ENCODE data around the gene ZNF77. TPM values are rescaled to one million over a fixed set of nuclear protein-coding genes. Genes with fewer than 3 reads are reported as not detected.
A peak's percentile ranks its signal among the peaks of the same experiment; 100 is the strongest.
"Not testable (repeated sequence)": the region's sequence is repeated elsewhere in the genome, so short reads cannot be mapped to it uniquely, and the experiment has no call there.

Gene ZNF77
- 2.8 TPM for polyA plus RNA-seq (2013, experiment 1 of 2; ENCODE audit: insufficient read length)
- 3.0 TPM for polyA plus RNA-seq (2013, experiment 2 of 2; ENCODE audit: insufficient read length)

DNA sequence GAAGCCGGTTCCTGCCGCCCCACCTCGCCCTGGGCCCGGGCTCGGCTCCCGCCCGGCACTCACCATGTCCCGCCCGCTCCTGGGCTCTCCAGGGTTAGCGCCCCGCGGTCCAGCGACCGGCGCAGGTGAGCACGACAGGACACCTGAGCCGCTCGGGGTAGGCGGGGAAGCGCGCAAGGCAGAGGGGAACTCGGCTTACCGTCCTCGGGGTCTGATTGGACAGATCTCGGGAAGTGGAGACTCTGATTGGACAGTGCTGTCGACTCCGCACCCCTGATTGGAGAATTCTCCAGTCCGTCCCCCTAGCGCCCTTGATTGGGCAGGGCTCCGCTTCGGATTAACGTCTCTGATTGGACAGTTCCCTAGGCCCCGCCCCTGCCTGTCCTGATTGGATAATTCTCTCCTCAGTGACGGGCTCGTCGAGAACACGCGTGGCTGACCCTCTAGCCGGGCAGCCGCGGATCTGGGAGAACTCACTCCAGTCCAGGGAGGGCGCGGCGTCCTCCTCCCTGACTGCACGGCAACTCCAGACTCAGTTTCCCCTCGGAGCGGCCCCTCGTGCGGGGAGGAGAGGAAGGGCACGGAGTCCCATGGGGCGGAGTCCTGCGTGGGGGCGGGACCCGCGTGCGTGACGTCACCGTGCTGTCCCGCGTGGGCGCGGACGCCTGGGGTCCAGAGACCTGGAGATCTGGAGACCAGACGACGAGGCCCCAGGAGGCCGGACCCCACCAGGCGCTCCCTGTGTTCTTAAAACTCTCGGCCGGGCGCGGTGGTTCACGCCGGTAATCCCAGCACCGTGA is at the start of gene ZNF77:
Gene ZNF77, minus strand, starts transcription at position 197 of the 800 bp plus-strand sequence. Its CDS starts 131 bp downstream, at position 66.
- peak; percentile 99 for DNase-seq

DNA sequence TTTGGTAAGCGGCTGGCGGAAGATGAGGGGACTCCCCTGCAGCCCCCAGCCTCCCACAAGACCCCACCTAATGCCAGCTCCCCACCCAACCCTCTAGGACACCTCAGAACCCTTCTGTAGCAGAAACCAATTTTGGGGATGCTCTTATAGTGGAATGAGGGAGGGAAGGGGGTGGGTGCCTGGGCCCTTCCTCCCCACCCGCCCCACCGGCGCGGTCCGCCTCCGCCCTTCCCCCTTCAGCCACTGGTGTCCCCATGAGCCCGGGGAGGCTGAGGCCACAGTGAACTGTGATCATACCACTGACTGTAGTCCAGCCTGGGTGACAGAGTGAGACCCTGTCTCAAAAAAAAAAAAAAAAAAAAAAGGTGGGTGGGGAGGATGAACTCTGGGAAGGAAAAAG is 48.8 kb upstream of the ZNF77 start:
- DNase-seq = no peak

DNA sequence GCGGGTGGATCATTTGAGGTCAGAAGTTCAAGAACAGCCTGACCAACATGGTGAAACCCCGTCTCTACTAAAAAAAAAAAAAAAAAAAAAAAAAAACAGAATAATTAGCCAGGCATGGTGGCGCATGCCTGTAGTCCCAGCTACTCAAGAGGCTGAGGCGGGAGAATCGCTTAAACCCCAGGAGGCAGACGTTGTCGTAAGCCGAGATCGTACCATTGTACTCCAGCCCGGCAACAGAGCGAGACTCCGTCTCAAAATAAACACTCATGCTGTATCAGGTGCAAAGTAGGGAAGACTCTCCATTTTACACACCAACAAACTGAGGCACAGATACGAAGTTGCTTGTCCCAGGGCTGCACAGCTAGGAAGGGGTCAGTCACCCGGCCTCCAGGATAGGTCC is 48.2 kb upstream of the ZNF77 start:
- no peak for DNase-seq

DNA sequence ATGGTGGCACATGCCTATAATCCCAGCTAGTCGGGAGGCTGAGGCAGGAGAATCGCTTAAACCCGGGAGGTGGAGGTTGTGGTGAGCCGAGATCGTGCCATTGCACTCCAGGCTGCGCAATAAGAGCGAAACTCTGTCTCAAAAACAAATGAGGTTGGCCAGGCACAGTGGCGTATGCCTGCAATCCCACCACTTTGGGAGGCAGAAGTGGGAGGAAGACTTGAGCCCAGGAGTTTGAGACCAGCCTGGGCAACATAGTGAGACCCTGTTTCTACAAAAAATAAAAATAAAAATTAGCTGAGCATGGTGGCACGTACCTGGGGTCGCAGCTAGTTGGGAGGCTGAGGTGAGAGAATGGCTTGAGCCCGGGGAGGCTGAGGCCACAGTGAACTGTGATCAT is 47.6 kb upstream of the ZNF77 start:
- not testable (repeated sequence) for DNase-seq

DNA sequence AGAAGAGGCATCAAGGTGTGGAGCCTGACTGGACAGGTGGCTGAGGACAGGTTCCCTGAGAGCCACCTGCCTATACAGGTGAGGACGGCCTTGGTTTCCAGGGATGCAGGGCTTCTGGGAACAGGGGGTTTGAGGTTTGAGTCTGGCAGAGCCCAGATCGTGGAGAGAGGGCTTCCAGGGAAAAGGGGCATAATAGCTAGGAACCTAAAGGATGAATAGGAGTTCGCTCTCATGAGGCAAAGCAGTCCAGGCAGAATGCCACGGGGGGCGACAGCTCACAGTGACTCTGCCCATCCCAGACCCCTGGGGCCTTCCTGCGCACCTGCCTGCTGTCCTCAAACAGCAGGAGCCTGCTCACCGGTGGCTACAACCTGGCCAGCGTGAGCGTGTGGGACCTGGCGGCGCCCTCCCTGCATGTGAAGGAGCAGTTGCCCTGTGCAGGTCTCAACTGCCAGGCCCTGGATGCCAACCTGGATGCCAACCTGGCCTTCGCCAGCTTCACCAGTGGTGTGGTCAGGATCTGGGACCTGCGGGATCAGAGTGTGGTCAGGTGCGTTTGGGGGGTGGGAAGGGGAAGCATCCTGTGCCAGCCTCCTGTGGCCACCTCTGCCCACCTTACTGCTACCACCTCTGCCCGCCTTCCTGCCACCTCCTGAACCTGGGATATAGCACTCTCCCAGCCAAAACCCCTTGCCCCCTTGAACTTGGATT is 44.6 kb upstream of the ZNF77 start:
- DNase-seq = no peak

DNA sequence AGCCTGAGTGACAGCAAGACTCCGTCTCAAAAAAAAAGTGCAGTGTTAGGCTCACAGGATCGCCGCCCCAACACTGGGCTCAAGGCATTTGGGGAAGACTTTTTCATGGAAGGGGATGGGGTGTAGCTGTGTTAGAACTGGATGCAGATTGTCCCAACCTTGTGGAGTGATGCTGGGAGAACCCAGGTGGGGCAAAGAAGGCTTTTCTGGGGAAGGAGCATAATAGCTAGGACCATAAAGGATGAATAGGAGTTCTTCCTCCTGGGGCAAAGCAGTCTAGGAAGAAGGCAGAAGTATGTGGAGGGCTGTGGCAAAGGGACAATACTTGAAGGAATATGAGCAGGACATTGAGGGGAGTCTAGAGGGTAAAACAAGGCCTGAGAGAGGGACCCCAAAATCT is 43.8 kb upstream of the ZNF77 start:
- no peak for DNase-seq

DNA sequence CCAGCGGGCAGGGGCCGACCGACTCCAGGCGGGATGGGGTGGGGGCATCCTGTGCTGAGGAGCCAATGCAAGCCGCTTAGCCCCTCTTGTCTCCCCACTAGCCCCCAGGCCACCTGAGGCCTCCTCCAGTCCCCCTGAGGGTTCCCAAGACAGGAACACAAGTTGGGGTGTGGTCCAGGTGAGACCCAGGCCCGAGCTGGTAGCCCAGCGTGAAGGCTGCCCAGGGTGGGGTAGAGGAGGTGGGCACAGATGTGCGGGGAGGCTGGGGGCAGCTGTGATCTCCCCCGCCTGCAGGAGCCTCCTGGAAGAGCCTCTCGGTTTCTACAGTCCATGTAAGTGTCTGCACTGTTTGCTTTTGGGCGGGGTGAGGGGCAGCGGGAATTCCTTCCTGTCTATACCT is 43.0 kb upstream of the ZNF77 start:
- DNase-seq = no peak

DNA sequence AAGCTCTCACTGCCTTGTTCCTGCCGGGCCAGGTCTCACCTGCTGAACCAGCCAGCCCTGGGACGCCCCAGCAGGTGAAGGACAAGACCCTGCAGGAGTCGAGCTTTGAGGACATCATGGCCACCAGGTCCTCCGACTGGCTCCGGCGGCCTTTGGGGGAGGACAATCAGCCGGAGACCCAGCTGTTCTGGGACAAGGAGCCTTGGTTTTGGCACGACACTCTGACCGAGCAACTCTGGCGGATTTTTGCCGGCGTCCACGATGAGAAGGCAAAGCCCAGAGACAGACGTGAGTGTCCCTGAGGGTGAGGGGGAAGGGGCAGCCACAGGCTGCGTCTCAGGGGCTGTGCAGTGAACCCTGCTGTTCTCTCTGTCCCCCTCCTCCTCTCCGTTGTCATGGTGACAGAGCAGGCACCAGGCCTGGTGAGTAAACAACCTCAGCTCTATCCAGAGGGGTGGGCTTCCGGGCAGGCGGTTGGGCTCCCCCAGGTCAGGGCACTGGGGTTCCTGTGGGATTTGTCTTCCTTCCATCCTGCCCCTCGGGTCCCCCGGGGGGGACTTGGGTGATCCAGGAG is 42.3 kb upstream of the ZNF77 start:
- no peak for DNase-seq

DNA sequence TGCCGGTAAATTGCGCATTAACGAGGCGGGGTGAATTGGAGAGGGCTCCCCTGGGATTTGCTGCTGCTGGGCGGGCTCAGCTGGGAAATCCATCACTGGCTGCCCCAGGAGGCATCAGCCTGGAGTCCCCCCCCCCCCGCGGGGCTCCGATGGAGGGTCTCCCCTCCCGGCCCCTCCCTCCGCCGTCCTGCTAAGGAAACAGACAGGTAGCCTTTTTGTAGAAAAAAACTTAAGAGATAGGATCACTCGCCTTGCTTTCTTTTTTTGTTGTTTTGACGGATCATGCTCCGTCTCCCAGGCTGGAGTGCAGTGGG is 39.4 kb upstream of the ZNF77 start:
- DNase-seq = no peak

DNA sequence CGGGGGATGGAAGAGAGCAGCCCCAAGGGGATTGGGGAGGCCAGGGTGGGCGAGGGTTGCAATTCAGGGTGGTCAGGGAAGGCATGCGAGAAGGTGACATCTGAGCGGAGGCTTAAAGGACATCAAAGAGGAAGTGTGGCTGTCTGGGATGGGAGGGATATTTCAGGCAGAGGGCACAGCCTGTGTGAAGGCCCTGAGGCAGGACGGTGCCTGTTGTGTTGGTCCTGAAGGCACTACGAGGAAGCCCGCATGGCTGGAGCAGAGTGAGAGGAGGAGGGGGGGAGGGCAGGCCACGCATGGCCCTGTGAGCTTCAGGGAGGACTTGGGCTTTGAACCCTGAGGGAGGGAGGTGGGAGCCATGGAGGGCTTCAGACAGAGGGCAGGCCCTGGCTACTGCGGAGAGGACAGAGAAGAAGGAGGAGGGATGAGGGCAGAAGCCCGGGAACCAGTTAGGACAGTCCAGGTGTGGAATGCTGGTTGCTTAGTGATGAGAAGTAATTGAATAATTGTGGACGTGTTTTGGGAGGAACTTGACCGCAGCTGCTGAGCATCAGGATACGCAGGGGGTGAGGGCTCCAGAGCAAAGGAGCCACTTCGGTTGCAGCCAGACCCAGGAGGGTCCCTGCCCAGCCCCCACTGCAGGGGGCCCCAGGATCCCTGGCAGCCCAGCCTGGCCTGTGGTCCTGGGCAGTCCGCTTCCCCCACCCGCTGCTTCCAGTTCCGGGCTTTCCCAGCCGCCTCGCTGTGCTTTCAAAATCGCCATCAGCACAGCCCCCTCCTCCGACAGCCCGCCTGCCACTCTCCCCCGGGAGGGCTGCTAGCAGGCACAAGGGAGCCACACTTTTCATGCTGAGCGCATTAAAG is 38.8 kb upstream of the ZNF77 start:
- DNase-seq = peak; percentile 80

DNA sequence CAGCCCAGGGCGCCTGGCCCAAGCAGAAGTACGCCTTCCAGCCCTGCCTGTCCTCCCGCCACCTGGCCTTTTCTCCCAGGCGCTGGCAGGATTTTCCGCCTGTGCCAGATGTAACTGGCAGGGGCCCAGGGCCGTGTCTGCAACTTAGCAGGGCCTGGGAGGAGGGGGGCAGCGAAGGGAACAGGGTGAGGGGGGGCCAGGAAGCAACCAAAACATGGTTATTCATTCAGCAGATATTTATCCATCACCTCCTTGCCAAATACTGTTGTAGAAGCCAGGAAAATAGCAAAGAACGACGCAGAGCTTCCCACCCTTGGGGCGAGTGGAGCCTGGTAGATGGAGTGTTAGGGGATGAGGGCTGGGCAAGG is 38.2 kb upstream of the ZNF77 start:
- DNase-seq = peak; percentile 90

DNA sequence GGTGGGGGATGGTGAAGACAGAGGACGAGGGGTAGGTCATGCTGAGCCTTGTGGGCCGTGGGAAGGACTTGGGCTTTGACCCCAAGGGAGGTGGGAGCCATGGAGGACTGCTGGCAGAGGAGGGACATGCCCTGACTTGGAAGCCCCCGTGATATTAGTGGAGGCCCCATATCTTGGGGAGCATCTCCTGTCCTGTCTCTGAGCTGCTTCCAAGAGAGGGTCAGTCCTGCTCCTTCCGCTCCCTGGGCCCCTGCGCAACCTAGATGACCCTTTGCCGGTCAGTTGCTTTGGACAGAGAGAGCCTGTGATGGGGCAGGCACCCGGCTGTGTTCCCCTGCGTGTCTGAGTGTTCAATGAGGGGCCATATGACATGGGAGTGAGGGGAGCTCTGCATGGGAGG is 37.8 kb upstream of the ZNF77 start:
- DNase-seq = no peak

DNA sequence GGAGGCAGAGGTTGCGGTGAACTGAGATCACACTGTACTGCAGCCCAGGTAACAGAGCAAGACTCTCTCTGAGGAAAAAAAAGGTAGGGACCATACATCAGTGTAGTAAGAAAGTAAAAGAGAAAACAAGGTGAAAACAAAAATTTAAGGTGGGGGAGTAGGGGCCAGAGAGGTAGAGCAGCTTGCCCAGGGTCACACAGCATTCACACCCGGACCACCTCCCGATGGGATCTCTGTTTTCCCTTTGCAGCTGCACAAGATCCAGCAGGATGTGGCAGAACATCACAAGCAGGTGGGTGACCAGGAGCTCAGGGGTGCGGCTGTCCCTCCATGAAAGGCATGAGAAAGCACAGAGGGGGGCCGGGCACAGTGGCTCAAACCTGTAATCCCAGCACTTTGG is 37.1 kb upstream of the ZNF77 start:
- DNase-seq = no peak

DNA sequence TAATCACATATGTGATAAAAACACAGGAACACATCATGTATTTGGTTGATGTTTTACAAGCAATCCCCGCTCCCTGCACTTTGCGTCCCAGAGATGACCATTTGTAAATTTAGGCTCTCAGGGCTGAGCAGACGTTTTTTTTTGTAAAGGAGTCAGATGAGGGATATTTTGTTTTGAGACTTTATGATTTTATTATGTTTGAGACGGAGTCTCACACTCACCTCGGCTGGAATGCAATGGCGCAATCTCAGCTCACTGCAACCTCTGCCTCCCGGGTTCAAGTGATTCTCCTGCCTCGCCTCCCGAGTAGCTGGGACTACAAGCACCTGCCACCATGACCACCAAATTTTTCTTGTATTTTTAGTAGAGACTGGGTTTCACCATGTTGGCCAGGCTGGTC is 34.0 kb upstream of the ZNF77 start:
- no peak for DNase-seq

DNA sequence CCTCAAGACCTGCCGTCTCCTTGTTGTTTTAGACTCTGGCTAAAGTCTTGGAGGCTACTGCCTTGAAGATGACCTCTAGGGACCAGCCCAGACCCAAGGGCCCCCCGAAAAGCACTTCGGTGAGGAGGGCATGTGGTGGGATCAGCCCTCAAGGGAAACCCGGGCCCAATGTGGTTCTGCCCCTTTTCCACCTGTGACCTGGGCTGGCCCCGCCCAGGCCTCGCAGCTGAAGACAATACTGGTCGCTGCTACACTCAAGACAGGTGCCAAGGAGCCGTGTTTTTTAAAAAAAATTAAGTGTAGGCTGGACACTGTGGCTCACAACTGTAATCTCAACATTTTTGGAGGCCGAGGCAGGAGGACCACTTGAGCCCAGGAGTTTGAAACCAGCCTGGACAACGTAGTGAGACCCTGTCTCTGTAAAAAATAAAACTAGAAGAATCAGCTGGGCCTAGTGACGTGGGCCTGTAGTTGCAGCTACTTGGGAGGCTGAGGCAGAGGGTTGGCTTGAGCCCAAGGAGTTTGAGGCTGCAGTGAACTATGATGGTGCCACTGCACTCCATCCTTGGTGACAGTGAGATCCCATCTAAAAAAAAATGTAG is 33.5 kb upstream of the ZNF77 start:
- DNase-seq = no peak

DNA sequence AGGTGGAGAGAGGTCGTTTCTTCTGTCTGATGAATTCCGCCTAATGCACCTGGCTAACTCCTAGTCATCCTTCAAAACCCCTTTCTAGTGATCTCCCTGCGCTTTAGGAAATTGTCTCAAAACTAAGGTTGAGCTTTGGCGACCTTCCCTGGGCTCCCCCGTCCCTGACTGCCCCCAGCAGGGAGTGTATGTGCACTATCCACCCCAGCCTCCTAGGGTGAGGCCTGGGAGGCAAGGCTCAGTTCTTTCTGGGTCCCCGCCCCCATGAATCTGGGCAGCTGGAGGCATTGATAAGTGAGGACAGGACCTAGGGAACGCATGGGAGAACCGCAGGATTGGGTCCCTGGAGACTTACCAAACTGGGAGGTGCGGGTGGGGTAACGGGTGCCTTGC is 33.0 kb upstream of the ZNF77 start:
- no peak for DNase-seq

DNA sequence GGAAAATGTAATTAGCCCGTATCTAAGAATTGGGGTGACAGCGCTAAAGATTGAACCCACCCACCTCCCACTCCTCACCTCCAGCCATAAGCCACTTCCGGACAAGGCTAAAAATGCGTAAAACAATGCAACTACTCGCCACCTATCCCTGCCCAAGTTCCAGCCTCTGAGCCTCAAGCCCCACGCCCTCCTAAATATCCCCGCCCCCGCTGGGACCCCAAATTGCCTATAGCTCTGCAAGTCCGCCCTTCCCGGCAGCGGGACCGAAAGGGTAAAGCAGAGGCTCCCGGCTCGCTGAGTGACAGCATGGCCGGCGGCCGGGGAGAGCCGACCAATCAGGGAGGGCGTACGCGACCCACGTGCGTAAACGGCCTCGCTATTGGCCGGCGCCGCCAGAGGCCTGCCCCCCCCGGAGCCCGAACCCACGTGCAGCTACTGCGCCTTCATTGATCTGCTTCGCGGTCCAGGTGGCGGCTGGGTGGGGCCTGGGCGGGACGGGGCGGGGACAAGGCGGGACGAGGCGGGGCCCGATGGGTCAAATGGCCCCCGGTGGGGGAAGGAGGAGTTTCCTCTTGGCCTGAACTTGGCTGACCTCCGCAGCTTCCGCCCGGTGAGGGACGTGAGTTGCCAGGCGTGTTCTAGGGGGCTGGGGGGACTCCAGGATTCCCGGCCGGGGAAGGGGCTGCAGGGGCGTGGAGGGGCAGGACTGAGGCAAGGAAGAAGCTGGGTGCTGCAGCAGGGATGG is 32.4 kb upstream of the ZNF77 start, which contains the start of gene TLE6:
Gene TLE6, plus strand, starts transcription at position 564 of the 745 bp plus-strand sequence. CDS start 670 bp downstream, outside the sequence.
- DNase-seq = peak; percentile 91

DNA sequence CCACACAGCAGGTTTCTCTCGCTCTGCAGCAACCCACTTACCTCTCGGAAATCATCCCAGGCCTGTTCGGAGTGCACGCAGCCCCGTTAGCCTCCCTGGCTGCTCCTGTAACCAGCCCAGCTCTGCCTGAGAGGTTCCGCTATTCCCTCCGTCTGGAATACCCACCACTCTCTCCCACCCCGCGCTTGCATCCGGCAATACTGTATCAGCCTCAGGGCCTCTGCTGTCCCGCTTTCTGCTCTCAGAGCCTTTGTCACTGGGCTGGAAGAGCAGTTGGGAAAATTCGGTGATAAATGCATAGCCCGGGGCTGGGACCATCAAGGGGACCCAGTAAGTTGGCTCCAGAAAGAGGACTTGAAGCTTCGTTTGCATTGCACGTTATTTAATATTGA is 31.8 kb upstream of the ZNF77 start:
- no peak for DNase-seq

DNA sequence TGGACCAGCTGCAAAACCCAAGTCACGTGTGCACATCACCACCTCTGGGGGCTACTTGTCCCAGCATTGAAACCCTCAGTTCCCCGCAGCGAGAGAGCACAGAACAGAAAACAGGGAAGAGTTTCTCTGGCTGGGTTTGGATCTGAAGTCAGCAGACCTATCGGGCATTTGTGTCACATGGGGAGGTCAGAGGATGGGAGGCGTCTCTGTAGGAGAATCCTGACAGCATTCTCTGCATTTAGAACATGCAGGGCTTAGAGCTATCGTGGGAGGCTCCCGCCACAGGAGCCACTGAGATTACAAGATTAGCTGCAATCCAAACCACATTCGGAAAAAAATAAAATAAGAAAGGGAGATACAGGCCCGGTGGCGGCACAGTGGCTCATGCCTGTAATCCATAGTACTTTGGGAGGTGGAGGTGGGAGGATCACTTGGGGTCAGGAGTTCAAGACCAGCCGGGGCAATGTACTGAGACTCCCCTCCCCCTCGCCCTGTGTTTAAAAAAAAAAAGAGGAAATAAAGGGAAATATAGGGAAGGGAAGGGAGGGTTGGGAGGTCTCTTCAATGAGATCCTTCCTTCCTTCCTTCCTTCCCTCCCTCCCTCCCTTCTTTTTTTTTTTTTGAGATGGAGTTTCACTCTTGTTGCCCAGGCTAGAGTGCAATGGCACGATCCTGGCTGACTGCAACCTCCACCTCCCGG is 29.7 kb upstream of the ZNF77 start:
- no peak for DNase-seq

DNA sequence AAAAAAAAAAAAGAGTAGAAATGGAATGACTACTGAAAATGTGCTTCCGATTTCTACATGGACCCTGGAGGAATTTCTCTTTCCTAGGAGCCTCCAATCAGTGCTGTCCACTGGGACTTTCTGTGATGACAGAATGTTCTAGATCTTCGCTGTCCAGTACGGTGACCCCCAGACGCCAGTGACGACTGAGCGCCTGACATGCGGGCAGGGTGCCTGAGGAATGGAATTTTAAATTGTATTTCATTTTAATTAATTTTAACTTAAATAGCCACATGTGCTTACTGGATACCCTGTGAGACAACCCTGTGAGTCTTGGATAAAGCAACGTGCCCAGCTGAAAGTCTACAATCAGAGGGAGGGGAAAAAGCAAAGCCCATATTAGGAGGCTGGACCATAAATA is 28.5 kb upstream of the ZNF77 start:
- no peak for DNase-seq
